Keratinocyte (primary cell): ENCODE measurements around the gene FBN1. TPM values are rescaled to one million over a fixed set of nuclear protein-coding genes. Genes with fewer than 3 reads are reported as not detected.

ENCODE experiments used
- DNase-seq: peaks from one replicate; pipeline ENCODE4 v3.0.0-alpha.2; 2011; ENCODE audit warnings: low read depth, missing footprints, low spot score
- FAIRE-seq: peaks from 2 replicates; lab custom pipeline; 2011; peaks lifted over from hg19 to GRCh38; lab: Jason Lieb, UNC
- H2AFZ ChIP-seq: 2 replicates; pipeline ENCODE4 v1.6.0; 2012; ENCODE audit warnings: low read length, control low read depth, inconsistent platforms; ENCODE audit not compliant: control insufficient read depth
- H3K27ac ChIP-seq: 2 replicates; pipeline ENCODE4 v1.5.1; 2011; ENCODE audit warnings: low read length; ENCODE audit not compliant: control insufficient read depth, insufficient read depth
- H3K27me3 ChIP-seq: 3 replicates; pipeline ENCODE4 v1.6.0; 2011; ENCODE audit warnings: low read length; ENCODE audit not compliant: control insufficient read depth, insufficient read depth; ENCODE audit errors: extremely low read depth
- H3K36me3 ChIP-seq, 2 experiments: 2 replicates in 1 of 2; 3 replicates in 1 of 2; pipeline ENCODE4 v1.5.1; 2011; ENCODE audit warnings: low read length in 2 of 2, mild to moderate bottlenecking in 1 of 2; ENCODE audit not compliant: control insufficient read depth in 2 of 2, insufficient read depth in 2 of 2; ENCODE audit errors: extremely low read depth in 1 of 2
- H3K4me1 ChIP-seq: 3 replicates; pipeline ENCODE4 v1.5.1; 2011; ENCODE audit warnings: low read length; ENCODE audit not compliant: control insufficient read depth, insufficient read depth; ENCODE audit errors: extremely low read depth
- H3K4me2 ChIP-seq: 3 replicates; pipeline ENCODE4 v1.6.0; 2011; ENCODE audit warnings: low read depth, low read length; ENCODE audit not compliant: control insufficient read depth, insufficient read depth; ENCODE audit errors: extremely low read depth
- H3K4me3 ChIP-seq, 3 experiments: fragments of 200-600 bp in 1 of 3; sonication (generic) in 1 of 3; 2 replicates in 2 of 3; 3 replicates in 1 of 3; pipeline ENCODE4 v1.5.1; 2011 to 2016; ENCODE audit warnings: low read length in 3 of 3, mild to moderate bottlenecking in 3 of 3, control low read depth in 2 of 3, inconsistent platforms in 1 of 3, low read depth in 1 of 3, mixed read lengths in 1 of 3, mixed run types in 1 of 3, moderate library complexity in 1 of 3; ENCODE audit not compliant: control insufficient read depth in 2 of 3, insufficient read depth in 2 of 3; ENCODE audit errors: extremely low read depth in 1 of 3
- H3K79me2 ChIP-seq: 2 replicates; pipeline ENCODE4 v1.6.0; 2012; ENCODE audit warnings: low read length; ENCODE audit not compliant: control insufficient read depth, insufficient read depth
- H3K9ac ChIP-seq: 3 replicates; pipeline ENCODE4 v1.6.0; 2011; ENCODE audit warnings: low read length; ENCODE audit not compliant: control insufficient read depth, insufficient read depth; ENCODE audit errors: extremely low read depth
- H3K9me1 ChIP-seq: 3 replicates; pipeline ENCODE4 v1.6.0; 2011; ENCODE audit warnings: low read length; ENCODE audit not compliant: control insufficient read depth, insufficient read depth; ENCODE audit errors: extremely low read depth
- H3K9me3 ChIP-seq: 2 replicates; pipeline ENCODE4 v1.5.1; 2012; ENCODE audit warnings: low read depth, low read length; ENCODE audit not compliant: control insufficient read depth
- H4K20me1 ChIP-seq: 3 replicates; pipeline ENCODE4 v1.6.0; 2011; ENCODE audit warnings: low read length; ENCODE audit not compliant: control insufficient read depth, insufficient read depth; ENCODE audit errors: extremely low read depth
- EZH2 ChIP-seq: IDR thresholded peaks from one replicate; pipeline ENCODE4 v1.6.1; 2012; ENCODE audit warnings: inconsistent platforms, mild to moderate bottlenecking, low read length, moderate library complexity
- dilution Hi-C: fragments of 300-500 bp; cut with MboI; formaldehyde crosslinking; loops from one replicate; pipeline ENCODE4 v1.7.0; 2020; ENCODE audit warnings: low sequenced_read_pairs; ENCODE audit not compliant: extremely low pct_ligation_motif_present
- polyA plus RNA-seq, 5 experiments: library from polyadenylated mRNA; depleted of rRNA in 3 of 5; stranded (reverse) in 3 of 5; stranded (forward) in 1 of 5; unstranded in 1 of 5; fragments of >200 nt; gene quantifications; 1 replicate in 1 of 5; 2 replicates in 3 of 5; 3 replicates in 1 of 5; pipeline versions ENCODE4 v1.2.1 to v1.2.3, GENCODE V29; 2011 to 2012; ENCODE audit warnings: missing spikeins in 2 of 5, low read depth in 1 of 5, low replicate concordance in 1 of 5
- TF ChIP-seq, protein P1 (sequence below), 3 experiments: IDR thresholded peaks in 1 of 3; conservative IDR thresholded peaks in 1 of 3; optimal IDR thresholded peaks in 1 of 3; 2 replicates in 2 of 3; 3 replicates in 1 of 3; pipeline versions ENCODE3 to v1.5.1; 2011; ENCODE audit warnings: low read length in 3 of 3, mild to moderate bottlenecking in 3 of 3, moderate library complexity in 2 of 3, control low read depth in 1 of 3, inconsistent platforms in 1 of 3; ENCODE audit not compliant: insufficient read depth in 2 of 3; ENCODE audit errors: extremely low read depth in 1 of 3

FBN1 gene
- polyA plus RNA-seq, 1 donor (not counting 4 experiments of a cell fraction or from before 2014, with no cell fraction given), result 3.5 TPM

DNA sequence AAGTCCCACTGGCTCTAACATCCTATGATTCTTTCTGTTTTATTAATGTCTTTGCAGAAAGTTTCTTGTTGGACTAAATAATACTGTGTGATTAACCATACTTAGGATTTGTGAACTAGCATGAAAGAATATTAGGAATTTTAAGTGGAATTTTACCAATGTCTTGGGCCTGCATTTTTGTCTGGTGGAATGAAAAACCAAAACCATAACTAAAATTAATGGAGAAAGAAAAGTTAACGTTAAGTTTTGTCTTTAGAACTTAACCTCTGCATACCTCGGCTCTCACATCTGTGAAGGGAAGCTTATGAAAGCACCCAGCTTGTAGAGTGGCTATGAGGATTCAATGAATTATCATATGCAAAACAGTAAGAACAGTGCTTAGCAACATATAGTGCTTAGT, 6.5 kb downstream of the FBN1 start:
- no peak overlapping the region for H3K9ac ChIP-seq
- no peaks in the 10 kb centered on the region for H3K36me3 ChIP-seq
- H3K4me3 ChIP-seq, result no peak overlapping the region
- H2AFZ ChIP-seq, result no peak overlapping the region
- no peak overlapping the region for H3K4me2 ChIP-seq
- H3K9me3 ChIP-seq, result no peaks in the 10 kb centered on the region
- no peaks in the 10 kb centered on the region for H3K27me3 ChIP-seq
- DNase-seq (no peak), FAIRE-seq (no peak)
- H3K79me2 ChIP-seq, result no peaks in the 10 kb centered on the region
- TF ChIP-seq EZH2, result no peak
- TF ChIP-seq, protein P1, sequence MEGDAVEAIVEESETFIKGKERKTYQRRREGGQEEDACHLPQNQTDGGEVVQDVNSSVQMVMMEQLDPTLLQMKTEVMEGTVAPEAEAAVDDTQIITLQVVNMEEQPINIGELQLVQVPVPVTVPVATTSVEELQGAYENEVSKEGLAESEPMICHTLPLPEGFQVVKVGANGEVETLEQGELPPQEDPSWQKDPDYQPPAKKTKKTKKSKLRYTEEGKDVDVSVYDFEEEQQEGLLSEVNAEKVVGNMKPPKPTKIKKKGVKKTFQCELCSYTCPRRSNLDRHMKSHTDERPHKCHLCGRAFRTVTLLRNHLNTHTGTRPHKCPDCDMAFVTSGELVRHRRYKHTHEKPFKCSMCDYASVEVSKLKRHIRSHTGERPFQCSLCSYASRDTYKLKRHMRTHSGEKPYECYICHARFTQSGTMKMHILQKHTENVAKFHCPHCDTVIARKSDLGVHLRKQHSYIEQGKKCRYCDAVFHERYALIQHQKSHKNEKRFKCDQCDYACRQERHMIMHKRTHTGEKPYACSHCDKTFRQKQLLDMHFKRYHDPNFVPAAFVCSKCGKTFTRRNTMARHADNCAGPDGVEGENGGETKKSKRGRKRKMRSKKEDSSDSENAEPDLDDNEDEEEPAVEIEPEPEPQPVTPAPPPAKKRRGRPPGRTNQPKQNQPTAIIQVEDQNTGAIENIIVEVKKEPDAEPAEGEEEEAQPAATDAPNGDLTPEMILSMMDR (optimal IDR thresholded peaks at IDR 0.05 in 1 of 3, IDR thresholded peaks at IDR 0.05 in 1 of 3, conservative IDR thresholded peaks at IDR 0.05 in 1 of 3; ENCODE audit: extremely low read depth in 1 of 3, insufficient read depth in 2 of 3, low read length in 3 of 3), result no peak
- peaks cover 3% of the 10 kb centered on the region for H3K4me1 ChIP-seq
- dilution Hi-C loops, result no loop called here
- no peaks in the 10 kb centered on the region for H3K9me1 ChIP-seq
- no peak overlapping the region for H3K27ac ChIP-seq
- no peaks in the 10 kb centered on the region for H4K20me1 ChIP-seq

DNA sequence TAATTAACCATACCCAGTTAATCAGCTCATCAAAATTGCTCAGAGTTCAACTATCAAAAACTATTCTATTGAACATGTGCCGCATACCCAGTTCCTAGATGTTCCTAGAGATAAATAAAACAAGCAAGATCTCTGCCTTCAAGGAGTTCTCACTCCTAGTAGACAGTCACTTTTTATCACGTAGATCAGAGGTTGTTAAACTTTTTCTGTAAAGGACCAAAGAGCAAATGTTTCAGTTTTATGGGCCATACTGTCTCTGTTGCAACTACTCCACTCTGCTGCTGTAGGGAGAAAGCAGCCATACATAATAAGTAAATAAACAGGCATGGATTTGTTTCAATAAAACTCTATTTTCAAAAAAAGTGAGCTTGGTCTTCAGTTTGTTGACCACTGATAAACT, 7.9 kb downstream of the FBN1 start:
- Histone ChIP-seq H3K4me1 (no peaks in the 10 kb centered on the region), H2AFZ (no peak overlapping the region), H3K4me2 (no peak overlapping the region), H3K9me1 (no peaks in the 10 kb centered on the region), H3K4me3 (no peak overlapping the region), H3K27ac (no peak overlapping the region), H4K20me1 (no peaks in the 10 kb centered on the region), H3K36me3 (no peaks in the 10 kb centered on the region), H3K9me3 (no peaks in the 10 kb centered on the region), H3K27me3 (no peaks in the 10 kb centered on the region), H3K79me2 (no peaks in the 10 kb centered on the region), H3K9ac (no peak overlapping the region)
- dilution Hi-C loops, result no loop called here
- FAIRE-seq, result no peak
- no peak for DNase-seq
- no peak for TF ChIP-seq EZH2

DNA sequence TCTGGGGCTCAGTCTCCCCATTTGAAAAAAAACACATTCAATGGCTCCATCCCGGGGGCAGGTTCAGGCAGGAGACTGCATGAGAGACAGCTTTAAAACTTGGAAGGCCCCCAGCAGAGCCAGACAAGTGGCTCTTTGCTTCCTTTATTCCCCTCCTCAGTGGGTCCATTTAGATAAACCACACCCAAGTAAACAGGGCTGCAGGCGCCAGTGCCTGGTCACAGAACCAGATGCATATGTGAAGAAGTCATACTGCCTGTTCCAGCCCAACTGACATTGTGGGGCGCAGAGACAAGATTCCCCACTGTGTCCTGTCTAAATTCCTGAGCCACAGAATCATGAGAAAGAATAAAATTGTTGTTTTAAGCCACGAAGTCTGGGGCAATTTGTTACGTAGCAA, 9.0 kb downstream of the FBN1 start:
- no peaks in the 10 kb centered on the region for H3K9me3 ChIP-seq
- DNase-seq (no peak), FAIRE-seq (no peak)
- no peaks in the 10 kb centered on the region for H3K36me3 ChIP-seq
- no peaks in the 10 kb centered on the region for H3K27me3 ChIP-seq
- no peak overlapping the region for H3K27ac ChIP-seq
- H3K4me1 ChIP-seq, result no peaks in the 10 kb centered on the region
- H3K4me3 ChIP-seq, result no peak overlapping the region
- H2AFZ ChIP-seq, result no peak overlapping the region
- H4K20me1 ChIP-seq, result no peaks in the 10 kb centered on the region
- H3K4me2 ChIP-seq, result no peak overlapping the region
- H3K9ac ChIP-seq, result no peak overlapping the region
- TF ChIP-seq EZH2, result no peak
- TF ChIP-seq, protein P1 (optimal IDR thresholded peaks at IDR 0.05 in 1 of 3, IDR thresholded peaks at IDR 0.05 in 1 of 3, conservative IDR thresholded peaks at IDR 0.05 in 1 of 3; ENCODE audit: extremely low read depth in 1 of 3, insufficient read depth in 2 of 3, low read length in 3 of 3), result no peak
- dilution Hi-C loops, result no loop called here
- H3K79me2 ChIP-seq, result no peaks in the 10 kb centered on the region
- H3K9me1 ChIP-seq, result no peaks in the 10 kb centered on the region
